Fibroblast of lung (primary cell): ENCODE data around the gene EPHA10. TPM values are rescaled to one million over a fixed set of nuclear protein-coding genes. Genes with fewer than 3 reads are reported as not detected.

ENCODE experiments used
- DNase-seq, 2 donors: peaks; one replicate each; pipeline versions ENCODE4 v3.0.0 to v3.0.0-alpha.2; 2010; ENCODE audit warnings: low read depth in 2 of 2
- H2AFZ ChIP-seq: 2 replicates; pipeline ENCODE4 v1.5.1; 2012; ENCODE audit warnings: low read length, control low read depth, inconsistent platforms
- H3K27ac ChIP-seq: 2 replicates; pipeline ENCODE4 v1.5.1; 2011; ENCODE audit warnings: low read length, control low read depth; ENCODE audit not compliant: insufficient read depth
- H3K27me3 ChIP-seq: 2 replicates; pipeline ENCODE4 v1.5.1; 2011; ENCODE audit warnings: mild to moderate bottlenecking, low read length; ENCODE audit not compliant: control insufficient read depth, insufficient read depth
- H3K36me3 ChIP-seq: 2 replicates; pipeline ENCODE4 v1.5.1; 2011; ENCODE audit warnings: low read length; ENCODE audit not compliant: control insufficient read depth, insufficient read depth
- H3K4me1 ChIP-seq: 2 replicates; pipeline ENCODE4 v1.5.1; 2011; ENCODE audit warnings: low read length; ENCODE audit not compliant: control insufficient read depth, insufficient read depth; ENCODE audit errors: extremely low read depth
- H3K4me2 ChIP-seq: 2 replicates; pipeline ENCODE4 v1.5.1; 2011; ENCODE audit warnings: low read length, control low read depth; ENCODE audit not compliant: insufficient read depth; ENCODE audit errors: extremely low read depth
- H3K4me3 ChIP-seq, 4 experiments: fragments of 200-600 bp in 1 of 4; sonication (generic) in 1 of 4; replicated peaks in 1 of 4; 2 replicates each; pipeline ENCODE4 v1.5.1; 2011 to 2016; ENCODE audit warnings: low read length in 4 of 4, low read depth in 3 of 4, mild to moderate bottlenecking in 3 of 4, control low read depth in 2 of 4, inconsistent platforms in 1 of 4, mixed read lengths in 1 of 4; ENCODE audit not compliant: insufficient read depth in 1 of 4; ENCODE audit errors: control extremely low read depth in 1 of 4
- H3K79me2 ChIP-seq: 2 replicates; pipeline ENCODE4 v1.5.1; 2012; ENCODE audit warnings: mild to moderate bottlenecking, low read length, inconsistent platforms; ENCODE audit not compliant: control insufficient read depth, insufficient read depth
- H3K9ac ChIP-seq: 2 replicates; pipeline ENCODE4 v1.5.1; 2011; ENCODE audit warnings: mild to moderate bottlenecking, low read length, control low read depth; ENCODE audit not compliant: insufficient read depth
- H3K9me3 ChIP-seq: 2 replicates; pipeline ENCODE4 v1.5.1; 2012; ENCODE audit warnings: low read depth, low read length; ENCODE audit not compliant: control insufficient read depth, insufficient read depth
- H4K20me1 ChIP-seq: 2 replicates; pipeline ENCODE4 v1.5.1; 2011; ENCODE audit warnings: low read length; ENCODE audit not compliant: control insufficient read depth, insufficient read depth; ENCODE audit errors: extremely low read depth
- CTCF ChIP-seq, 2 donors: IDR thresholded peaks in 1 of 2; conservative IDR thresholded peaks in 1 of 2; 1 replicate in 1 of 2; 2 replicates in 1 of 2; pipeline ENCODE4 v1.5.1; 2011 to 2012; ENCODE audit warnings: low read length in 2 of 2, control low read depth in 1 of 2, inconsistent platforms in 1 of 2, low read depth in 1 of 2, mild to moderate bottlenecking in 1 of 2
- EZH2 ChIP-seq: IDR thresholded peaks from 2 replicates; pipeline ENCODE4 v1.5.1; 2012; ENCODE audit warnings: low read length, control low read depth, mild to moderate bottlenecking; ENCODE audit errors: missing control alignments
- polyA plus RNA-seq, 2 donors: library from polyadenylated mRNA; depleted of rRNA in 1 of 2; stranded (reverse) in 1 of 2; unstranded in 1 of 2; fragments of >200 nt; gene quantifications; 2 replicates each; pipeline ENCODE4 v1.2.1, GENCODE V29; 2011 to 2012; ENCODE audit warnings: missing spikeins in 1 of 2
- total RNA-seq: library from RNA; depleted of rRNA; stranded (reverse); fragments of >200 nt; gene quantifications from 2 replicates; pipeline ENCODE4 v1.2.1, GENCODE V29; 2014

The EPHA10 gene
- total and polyA plus RNA-seq, 2 donors (not counting 1 experiment from before 2014, with no cell fraction given) = under 0.01 TPM; not detected in 1

- Histone ChIP-seq H2AFZ (no peak overlapping the region), H3K4me1 (no peaks in the 10 kb centered on the region), H3K27ac (no peak overlapping the region), H3K9me3 (no peaks in the 10 kb centered on the region), H3K27me3 (peaks cover 17% of the 10 kb centered on the region), H3K4me2 (no peak overlapping the region), H4K20me1 (no peaks in the 10 kb centered on the region), H3K4me3 (no peak overlapping the region), H3K36me3 (no peaks in the 10 kb centered on the region), H3K9ac (no peak overlapping the region), H3K79me2 (no peaks in the 10 kb centered on the region)
- TF ChIP-seq EZH2 (peak; percentile 19), CTCF (conservative IDR thresholded peaks at IDR 0.05 in 1 of 2, IDR thresholded peaks at IDR 0.05 in 1 of 2; ENCODE audit: low read depth in 1 of 2, low read length in 2 of 2) (no peak)
- no peak for DNase-seq
Observed at GRCh38 chr1:37753473-37754321, 11.2 kb downstream of the EPHA10 start.

GRCh38 chr1:37752583-37753471, 12.1 kb downstream of the EPHA10 start:
- peak in 1 of 2 donors; percentile 9 for DNase-seq
- Histone ChIP-seq H3K4me1 (no peaks in the 10 kb centered on the region), H3K27me3 (peaks cover 17% of the 10 kb centered on the region), H4K20me1 (no peaks in the 10 kb centered on the region), H3K79me2 (no peaks in the 10 kb centered on the region), H3K9ac (no peak overlapping the region), H2AFZ (no peak overlapping the region), H3K4me2 (no peak overlapping the region), H3K27ac (no peak overlapping the region), H3K36me3 (no peaks in the 10 kb centered on the region), H3K9me3 (no peaks in the 10 kb centered on the region), H3K4me3 (no peak overlapping the region)
- peak; percentile 30 for TF ChIP-seq EZH2
- no peak for TF ChIP-seq CTCF (conservative IDR thresholded peaks at IDR 0.05 in 1 of 2, IDR thresholded peaks at IDR 0.05 in 1 of 2; ENCODE audit: low read depth in 1 of 2, low read length in 2 of 2)

GRCh38 chr1:37752213-37752582, 12.7 kb downstream of the EPHA10 start:
- Histone ChIP-seq H3K79me2 (no peaks in the 10 kb centered on the region), H3K4me2 (no peak overlapping the region), H3K27ac (no peak overlapping the region), H4K20me1 (no peaks in the 10 kb centered on the region), H2AFZ (no peak overlapping the region), H3K9me3 (no peaks in the 10 kb centered on the region), H3K36me3 (no peaks in the 10 kb centered on the region), H3K4me3 (no peak overlapping the region), H3K9ac (no peak overlapping the region), H3K4me1 (no peaks in the 10 kb centered on the region), H3K27me3 (peaks cover 17% of the 10 kb centered on the region)
- DNase-seq = no peak
- TF ChIP-seq EZH2 = peak; percentile 54
- no peak for TF ChIP-seq CTCF (conservative IDR thresholded peaks at IDR 0.05 in 1 of 2, IDR thresholded peaks at IDR 0.05 in 1 of 2; ENCODE audit: low read depth in 1 of 2, low read length in 2 of 2)
